ENCODE data around the gene IFT122.

DNA sequence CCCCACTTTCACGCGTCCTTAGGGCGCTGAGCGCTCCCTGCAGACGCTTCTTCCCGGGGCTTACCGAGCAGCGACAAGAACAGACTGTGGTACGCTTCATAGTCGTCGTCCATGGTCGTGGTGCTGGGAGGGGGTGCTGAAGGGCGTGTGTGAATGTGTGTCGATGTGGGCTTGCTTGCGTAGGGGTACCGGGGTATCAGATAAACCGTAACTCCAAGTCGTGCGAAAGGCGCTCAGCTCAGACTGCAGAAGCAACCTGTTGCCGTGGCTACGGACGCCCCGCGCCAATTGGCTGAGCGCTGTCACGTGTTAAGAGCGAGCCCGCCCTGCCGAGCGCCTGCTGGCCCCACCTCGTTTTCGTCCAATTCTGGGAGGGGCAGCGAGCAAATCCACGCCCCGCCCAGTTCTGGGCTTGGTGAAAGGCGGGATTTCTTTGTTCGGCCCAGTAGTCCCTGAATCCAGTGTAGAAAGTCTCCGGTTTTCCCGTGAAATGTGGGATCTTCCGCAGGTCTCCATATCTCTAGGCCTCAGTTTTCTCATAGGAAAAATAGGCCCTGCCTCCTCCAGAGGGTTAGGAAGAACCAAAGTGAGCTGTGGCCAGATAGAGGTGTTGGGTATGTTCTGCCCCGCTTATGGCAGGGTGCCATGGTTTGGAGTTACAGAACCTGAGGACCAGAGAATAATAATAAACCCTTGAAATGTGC is 11.5 kb upstream of the IFT122 start, which contains the start of gene EFCAB12:
- TF ChIP-seq POLR2A (IDR thresholded peaks at IDR 0.05), result no peak
- TF ChIP-seq, protein P1, sequence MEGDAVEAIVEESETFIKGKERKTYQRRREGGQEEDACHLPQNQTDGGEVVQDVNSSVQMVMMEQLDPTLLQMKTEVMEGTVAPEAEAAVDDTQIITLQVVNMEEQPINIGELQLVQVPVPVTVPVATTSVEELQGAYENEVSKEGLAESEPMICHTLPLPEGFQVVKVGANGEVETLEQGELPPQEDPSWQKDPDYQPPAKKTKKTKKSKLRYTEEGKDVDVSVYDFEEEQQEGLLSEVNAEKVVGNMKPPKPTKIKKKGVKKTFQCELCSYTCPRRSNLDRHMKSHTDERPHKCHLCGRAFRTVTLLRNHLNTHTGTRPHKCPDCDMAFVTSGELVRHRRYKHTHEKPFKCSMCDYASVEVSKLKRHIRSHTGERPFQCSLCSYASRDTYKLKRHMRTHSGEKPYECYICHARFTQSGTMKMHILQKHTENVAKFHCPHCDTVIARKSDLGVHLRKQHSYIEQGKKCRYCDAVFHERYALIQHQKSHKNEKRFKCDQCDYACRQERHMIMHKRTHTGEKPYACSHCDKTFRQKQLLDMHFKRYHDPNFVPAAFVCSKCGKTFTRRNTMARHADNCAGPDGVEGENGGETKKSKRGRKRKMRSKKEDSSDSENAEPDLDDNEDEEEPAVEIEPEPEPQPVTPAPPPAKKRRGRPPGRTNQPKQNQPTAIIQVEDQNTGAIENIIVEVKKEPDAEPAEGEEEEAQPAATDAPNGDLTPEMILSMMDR (IDR thresholded peaks at IDR 0.05), result no peak

All from testis (tissue), 2 donors.